Breast epithelium (tissue), 3 donors: ENCODE results near the gene RRAGB.
"Not testable (repeated sequence)": the region's sequence is repeated elsewhere in the genome, so short reads cannot be mapped to it uniquely, and the experiment has no call there.

Source experiments
- CTCF ChIP-seq, 3 donors: fragments of 450-650 bp; IDR thresholded peaks; one replicate each; pipeline ENCODE4 v1.5.1; 2016 to 2017; ENCODE audit warnings: antibody characterized with exemption in 3 of 3, mild to moderate bottlenecking in 3 of 3, moderate library complexity in 3 of 3
- POLR2A ChIP-seq: fragments of 450-650 bp; IDR thresholded peaks from one replicate; pipeline ENCODE4 v1.6.1; 2016; ENCODE audit warnings: antibody characterized with exemption, mild to moderate bottlenecking, moderate library complexity
- POLR2AphosphoS5 ChIP-seq, 3 donors: sonication (generic); formaldehyde crosslinking; IDR thresholded peaks; one replicate each; pipeline ENCODE4 v1.6.1; 2017; ENCODE audit warnings: antibody characterized with exemption in 3 of 3

GRCh38 chrX:55705066-55705465 lies 12.5 kb upstream of the RRAGB start:
- not testable (repeated sequence) for TF ChIP-seq CTCF (IDR thresholded peaks at IDR 0.05); POLR2AphosphoS5 (IDR thresholded peaks at IDR 0.05); POLR2A
